GM18499 (cell line): ENCODE results near the gene PLPP7.
"Not testable (repeated sequence)": the region's sequence is repeated elsewhere in the genome, so short reads cannot be mapped to it uniquely, and the experiment has no call there.

Experiments
- ATAC-seq: cut with Tn5 transposase; IDR thresholded peaks from one replicate; pipeline ENCODE4 v1.9.1; 2021; ENCODE audit warnings: moderate number of reproducible peaks; ENCODE audit not compliant: insufficient read depth, unreplicated experiment

Gene PLPP7

GRCh38 chr9:131324736-131325679, 35.5 kb downstream of the PLPP7 start:
- ATAC-seq: no peak

GRCh38 chr9:131329241-131329641, 39.7 kb downstream of the PLPP7 start:
- no peak for ATAC-seq

GRCh38 chr9:131330814-131331600, 41.5 kb downstream of the PLPP7 start:
- no peak for ATAC-seq

GRCh38 chr9:131331996-131332395, 42.5 kb downstream of the PLPP7 start:
- not testable (repeated sequence) for ATAC-seq

GRCh38 chr9:131333771-131334628, 44.5 kb downstream of the PLPP7 start:
- ATAC-seq: no peak

- ATAC-seq: no peak
These were observed 45.3 kb downstream of the PLPP7 start for GRCh38 chr9:131334629-131335367.

GRCh38 chr9:131335368-131335755, 45.8 kb downstream of the PLPP7 start:
- ATAC-seq: no peak

- ATAC-seq: no peak
These were observed 47.8 kb downstream of the PLPP7 start for GRCh38 chr9:131337131-131337848.

GRCh38 chr9:131339212-131339611, 49.7 kb downstream of the PLPP7 start:
- ATAC-seq: not testable (repeated sequence)

GRCh38 chr9:131344931-131345535, 55.5 kb downstream of the PLPP7 start:
- ATAC-seq: not testable (repeated sequence)

GRCh38 chr9:131346559-131346958, 57.0 kb downstream of the PLPP7 start:
- no peak for ATAC-seq

- no peak for ATAC-seq
These were observed 58.0 kb downstream of the PLPP7 start for GRCh38 chr9:131347376-131348020.

- ATAC-seq: no peak
These were observed 59.4 kb downstream of the PLPP7 start for GRCh38 chr9:131348631-131349521.

- ATAC-seq: no peak
These were observed 60.0 kb downstream of the PLPP7 start for GRCh38 chr9:131349522-131349880.

GRCh38 chr9:131349881-131350563, 60.5 kb downstream of the PLPP7 start:
- ATAC-seq: no peak

GRCh38 chr9:131356479-131356878, 67.0 kb downstream of the PLPP7 start:
- not testable (repeated sequence) for ATAC-seq

- ATAC-seq: no peak
These were observed 69.0 kb downstream of the PLPP7 start for GRCh38 chr9:131358556-131358955.
